Suprapubic skin (tissue), 4 donors: ENCODE data around the gene KRTAP10-6. TPM values are rescaled to one million over a fixed set of nuclear protein-coding genes. Genes with fewer than 3 reads are reported as not detected.

ENCODE experiments used
- DNase-seq, 2 donors: peaks; one replicate each; pipeline ENCODE4 v3.0.0-alpha.2; 2019; ENCODE audit warnings: low spot score in 2 of 2
- H3K27ac ChIP-seq: fragments of 200-600 bp; sonication (generic); one replicate; pipeline ENCODE4 v1.5.1; 2019
- H3K27me3 ChIP-seq: fragments of 200-600 bp; sonication (generic); one replicate; pipeline ENCODE4 v1.5.1; 2019
- H3K36me3 ChIP-seq: fragments of 200-600 bp; sonication (generic); one replicate; pipeline ENCODE4 v1.5.1; 2019
- H3K4me1 ChIP-seq: fragments of 200-600 bp; sonication (generic); one replicate; pipeline ENCODE4 v1.5.1; 2019
- H3K4me3 ChIP-seq: fragments of 200-600 bp; sonication (generic); one replicate; pipeline ENCODE4 v1.5.1; 2019; ENCODE audit warnings: mild to moderate bottlenecking
- H3K9me3 ChIP-seq: fragments of 200-600 bp; sonication (generic); one replicate; pipeline ENCODE4 v1.5.1; 2019
- CTCF ChIP-seq, 2 donors: fragments of 200-600 bp in 1 of 2; fragments of 450-650 bp in 1 of 2; sonication (generic) in 1 of 2; IDR thresholded peaks; one replicate each; pipeline ENCODE4 v1.5.1; 2016 to 2019; ENCODE audit warnings: antibody characterized with exemption in 2 of 2, mild to moderate bottlenecking in 1 of 2, moderate library complexity in 1 of 2
- EP300 ChIP-seq: sonication (generic); formaldehyde crosslinking; IDR thresholded peaks from one replicate; pipeline ENCODE4 v1.6.1; 2017; ENCODE audit warnings: antibody characterized with exemption
- POLR2A ChIP-seq, 2 donors: fragments of 450-650 bp; IDR thresholded peaks; one replicate each; pipeline ENCODE4 v1.6.1; 2017; ENCODE audit warnings: antibody characterized with exemption in 2 of 2, mild to moderate bottlenecking in 2 of 2, moderate library complexity in 2 of 2
- POLR2AphosphoS5 ChIP-seq, 3 donors: sonication (generic); formaldehyde crosslinking; IDR thresholded peaks; one replicate each; pipeline ENCODE4 v1.6.1; 2017; ENCODE audit warnings: antibody characterized with exemption in 3 of 3
- WGBS: methylation state at CpG from one replicate; pipeline ENCODE4 v1.1.5; 2018; 5-methylcytosine and 5-hydroxymethylcytosine counted together
- total RNA-seq, 4 donors: library from RNA; depleted of rRNA; stranded (reverse); fragments of >200 nt; gene quantifications; one replicate each; pipeline ENCODE4 v1.1.0, GENCODE V29; 2016

The KRTAP10-6 gene
- total RNA-seq, 4 donors from 2014 or later, result 2.0 to 3.1 TPM; not detected in 2

GRCh38 chr21:44618504-44618903 lies 26.2 kb upstream of the KRTAP10-6 start:
- TF ChIP-seq CTCF (IDR thresholded peaks at IDR 0.05), result no peak
- Histone ChIP-seq H3K4me3 (no peak overlapping the region), H3K27ac (no peak overlapping the region), H3K4me1 (no peaks in the 10 kb centered on the region), H3K36me3 (no peaks in the 10 kb centered on the region), H3K27me3 (peaks cover 23% of the 10 kb centered on the region), H3K9me3 (peaks cover 10% of the 10 kb centered on the region)
- no peak for DNase-seq
- 65% methylated on average over 4 of the region's 4 CpGs for WGBS

- H3K27me3 ChIP-seq, result peaks cover 37% of the 10 kb centered on the region
- DNase-seq, result no peak
- no peaks in the 10 kb centered on the region for H3K4me1 ChIP-seq
- H3K4me3 ChIP-seq, result no peak overlapping the region
- 66% methylated on average over 2 of the region's 8 CpGs for WGBS
- H3K27ac ChIP-seq, result no peak overlapping the region
- TF ChIP-seq CTCF (IDR thresholded peaks at IDR 0.05), result no peak
- TF ChIP-seq POLR2AphosphoS5 (IDR thresholded peaks at IDR 0.05), result no peak
- TF ChIP-seq POLR2A (IDR thresholded peaks at IDR 0.05), result no peak
- TF ChIP-seq EP300, result no peak
- H3K36me3 ChIP-seq, result no peaks in the 10 kb centered on the region
- peaks cover 7% of the 10 kb centered on the region for H3K9me3 ChIP-seq
Observed at GRCh38 chr21:44617071-44617501, 24.8 kb upstream of the KRTAP10-6 start.

- peaks cover 38% of the 10 kb centered on the region for H3K27me3 ChIP-seq
- H3K9me3 ChIP-seq, result peaks cover 7% of the 10 kb centered on the region
- no peak for DNase-seq
- H3K27ac ChIP-seq, result no peak overlapping the region
- no peak for TF ChIP-seq POLR2A (IDR thresholded peaks at IDR 0.05)
- TF ChIP-seq EP300, result no peak
- no peak for TF ChIP-seq POLR2AphosphoS5 (IDR thresholded peaks at IDR 0.05)
- no peak for TF ChIP-seq CTCF (IDR thresholded peaks at IDR 0.05)
- H3K4me1 ChIP-seq, result no peaks in the 10 kb centered on the region
- no peak overlapping the region for H3K4me3 ChIP-seq
- 67% methylated on average over 8 of the region's 16 CpGs for WGBS
- H3K36me3 ChIP-seq, result no peaks in the 10 kb centered on the region
Observed at GRCh38 chr21:44616591-44616926, 24.3 kb upstream of the KRTAP10-6 start.

GRCh38 chr21:44615911-44616590 lies 23.7 kb upstream of the KRTAP10-6 start:
- Histone ChIP-seq H3K9me3 (peaks cover 7% of the 10 kb centered on the region), H3K27ac (no peak overlapping the region), H3K4me3 (no peak overlapping the region), H3K27me3 (peaks cover 38% of the 10 kb centered on the region), H3K36me3 (no peaks in the 10 kb centered on the region), H3K4me1 (no peaks in the 10 kb centered on the region)
- DNase-seq, result no peak
- 56% methylated on average over 9 of the region's 17 CpGs for WGBS
- TF ChIP-seq EP300, result no peak
- TF ChIP-seq POLR2AphosphoS5 (IDR thresholded peaks at IDR 0.05), result no peak
- no peak for TF ChIP-seq POLR2A (IDR thresholded peaks at IDR 0.05)
- no peak for TF ChIP-seq CTCF (IDR thresholded peaks at IDR 0.05)

- DNase-seq, result no peak
- Histone ChIP-seq H3K27ac (no peak overlapping the region), H3K9me3 (peaks cover 7% of the 10 kb centered on the region), H3K36me3 (no peaks in the 10 kb centered on the region), H3K4me3 (no peak overlapping the region), H3K4me1 (no peaks in the 10 kb centered on the region), H3K27me3 (peaks cover 38% of the 10 kb centered on the region)
- TF ChIP-seq POLR2AphosphoS5 (IDR thresholded peaks at IDR 0.05) (no peak), POLR2A (IDR thresholded peaks at IDR 0.05) (no peak), CTCF (IDR thresholded peaks at IDR 0.05) (no peak), EP300 (no peak)
- WGBS, result 85% methylated on average over 8 of the region's 8 CpGs
Observed at GRCh38 chr21:44615466-44615865, 23.2 kb upstream of the KRTAP10-6 start.
